NCI-H1694 (cell line): ENCODE measurements around the gene HSFX1.

Source experiments
- DNase-seq: peaks from one replicate; lab custom pipeline; 2025; lab: John Stamatoyannopoulos, UW

Gene HSFX1

DNA sequence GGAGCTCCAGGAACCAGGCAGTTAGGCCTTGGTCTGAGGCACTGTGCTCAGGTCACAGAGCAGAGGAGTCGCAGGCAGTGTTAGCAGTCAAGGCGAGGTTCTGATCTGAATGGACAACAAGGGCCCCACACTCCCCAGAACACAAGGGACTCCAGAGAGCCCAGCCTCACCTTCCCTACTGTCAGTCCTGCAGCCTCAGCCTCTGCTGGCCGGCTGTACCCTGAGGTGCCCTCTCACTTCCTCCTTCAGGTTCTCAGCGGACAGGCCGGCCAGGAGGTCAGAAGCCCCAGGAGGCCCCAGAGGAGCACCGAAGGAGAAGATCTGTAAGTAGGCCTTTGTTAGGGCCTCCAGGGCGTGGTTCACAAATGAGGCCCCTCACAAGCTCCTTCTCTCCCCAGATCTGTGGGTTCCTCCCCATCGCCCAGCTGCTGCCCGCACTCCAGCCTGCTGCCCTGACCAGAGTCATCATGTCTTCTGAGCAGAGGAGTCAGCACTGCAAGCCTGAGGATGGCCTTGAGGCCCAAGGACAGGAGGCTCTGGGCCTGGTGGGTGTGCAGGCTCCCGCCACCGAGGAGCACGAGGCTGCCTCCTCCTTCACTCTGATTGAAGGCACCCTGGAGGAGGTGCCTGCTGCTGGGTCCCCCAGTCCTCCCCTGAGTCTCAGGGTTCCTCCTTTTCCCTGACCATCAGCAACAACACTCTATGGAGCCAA lies 34.0 kb downstream of the HSFX1 start:
- DNase-seq: no peak

DNA sequence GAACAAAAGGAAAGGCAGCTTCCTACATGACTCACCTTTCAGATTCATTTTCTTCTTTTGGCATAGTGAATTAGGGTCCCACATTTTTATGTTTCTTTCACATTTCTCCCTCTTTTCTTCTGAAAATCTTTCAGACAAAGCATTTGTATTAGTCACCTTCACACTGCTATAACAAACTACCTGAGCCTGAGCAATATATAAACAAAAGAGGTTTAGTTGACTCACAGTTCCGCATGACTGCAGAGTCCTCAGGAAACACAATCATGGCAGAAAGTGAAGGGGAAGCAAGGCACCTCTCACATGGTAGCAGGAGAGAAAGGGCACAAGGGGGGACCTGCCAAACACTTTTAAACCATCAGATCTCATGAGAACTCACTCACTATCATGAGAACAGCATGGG lies 44.8 kb downstream of the HSFX1 start:
- DNase-seq: no peak

DNA sequence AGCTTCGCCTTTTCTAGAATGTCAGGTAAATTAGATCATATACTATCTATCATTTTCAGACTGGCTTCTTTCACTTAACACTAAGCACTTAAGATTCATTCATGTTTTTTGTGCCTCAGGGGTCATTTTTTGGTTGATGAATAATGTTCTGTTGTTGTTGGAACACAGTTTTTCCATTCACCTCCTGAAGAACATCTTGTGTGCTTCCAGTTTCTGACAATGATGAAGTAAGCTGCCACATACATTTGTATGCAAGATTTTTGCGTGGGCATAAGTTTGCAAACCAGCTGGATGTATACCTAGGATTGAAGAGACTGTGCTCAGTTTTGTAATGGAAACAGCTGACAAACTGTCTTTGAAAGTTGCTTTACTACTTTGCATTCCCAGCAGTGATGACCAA lies 45.5 kb downstream of the HSFX1 start:
- no peak for DNase-seq

- peak; percentile 1 for DNase-seq
These were observed 51.6 kb downstream of the HSFX1 start for GRCh38 chrX:149825424-149825823.
